NCI-H2029 treated with DMSO at 0.1 percent for 48 hours (cell line): Measurements from ENCODE around the gene CLN6.
"Not testable (repeated sequence)": the region's sequence is repeated elsewhere in the genome, so short reads cannot be mapped to it uniquely, and the experiment has no call there.

Source experiments
- DNase-seq: peaks from one replicate; lab custom pipeline; 2025; lab: John Stamatoyannopoulos, UW

CLN6 gene

GRCh38 chr15:68190048-68190447, 39.5 kb downstream of the CLN6 start:
- no peak for DNase-seq

- DNase-seq: no peak
Measured at GRCh38 chr15:68188647-68189046, 40.9 kb downstream of the CLN6 start.

GRCh38 chr15:68187559-68187958, 42.0 kb downstream of the CLN6 start:
- DNase-seq: peak; percentile 9

GRCh38 chr15:68186671-68187397, 42.7 kb downstream of the CLN6 start:
- no peak for DNase-seq

GRCh38 chr15:68184616-68185480, 44.7 kb downstream of the CLN6 start:
- no peak for DNase-seq

GRCh38 chr15:68183616-68184315, 45.8 kb downstream of the CLN6 start:
- no peak for DNase-seq

- DNase-seq: no peak
Measured at GRCh38 chr15:68177742-68178141, 51.8 kb downstream of the CLN6 start.

GRCh38 chr15:68176601-68177000, 52.9 kb downstream of the CLN6 start:
- DNase-seq: no peak

- no peak for DNase-seq
Measured at GRCh38 chr15:68175526-68175925, 54.0 kb downstream of the CLN6 start.

- no peak for DNase-seq
Measured at GRCh38 chr15:68173119-68173518, 56.4 kb downstream of the CLN6 start.

GRCh38 chr15:68172037-68172436, 57.5 kb downstream of the CLN6 start:
- DNase-seq: not testable (repeated sequence)

GRCh38 chr15:68166847-68167246, 62.7 kb downstream of the CLN6 start:
- no peak for DNase-seq

- DNase-seq: no peak
Measured at GRCh38 chr15:68163191-68163590, 66.3 kb downstream of the CLN6 start.

GRCh38 chr15:68158046-68158628, 71.4 kb downstream of the CLN6 start:
- no peak for DNase-seq

- DNase-seq: no peak
Measured at GRCh38 chr15:68157074-68157473, 72.5 kb downstream of the CLN6 start.
